Measurements from ENCODE around the gene ANXA4. TPM values are rescaled to one million over a fixed set of nuclear protein-coding genes. Genes with fewer than 3 reads are reported as not detected.
A peak's percentile ranks its signal among the peaks of the same experiment; 100 is the strongest.
"Not testable (repeated sequence)": the region's sequence is repeated elsewhere in the genome, so short reads cannot be mapped to it uniquely, and the experiment has no call there.

The ANXA4 gene
- total and polyA plus RNA-seq, 2 experiments from 2014 or later, result 107 to 231 TPM

DNA sequence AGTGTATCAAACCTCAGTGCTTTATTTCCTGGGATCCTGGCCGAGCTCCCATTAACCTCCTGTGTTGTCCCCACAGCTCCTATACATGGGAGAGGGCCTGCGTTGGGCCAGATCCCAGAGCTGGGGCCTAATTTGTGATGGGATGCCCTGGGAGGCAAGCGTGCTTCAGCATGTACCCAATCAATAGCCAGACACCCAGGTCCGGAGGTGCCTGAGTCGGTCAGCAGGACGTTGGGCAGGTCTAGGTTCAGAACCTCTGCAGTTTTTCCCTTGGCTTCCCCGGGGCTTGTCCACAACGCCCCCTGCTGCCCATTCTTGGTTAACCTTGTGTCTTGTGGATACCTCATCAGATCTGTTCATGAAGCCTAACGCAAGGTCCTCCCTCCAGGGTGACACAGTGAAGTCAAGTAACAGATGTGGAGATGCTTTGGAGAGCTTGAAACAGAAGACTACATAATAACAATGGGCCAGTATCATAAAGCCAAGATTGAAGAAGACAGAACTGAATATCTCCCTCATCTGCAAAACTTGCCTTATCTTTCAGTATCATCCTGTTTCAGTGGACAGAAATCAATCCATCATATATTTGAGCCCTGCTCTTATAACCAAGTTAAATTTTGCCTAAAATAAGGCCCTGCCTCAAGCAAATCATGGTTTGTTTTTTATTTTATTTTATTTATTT, 27.3 kb upstream of the ANXA4 start:
- not testable (repeated sequence) for H3K4me3 ChIP-seq; H3K27me3 ChIP-seq; H3K4me1 ChIP-seq (ENCODE audit: insufficient read depth); H3K27ac ChIP-seq; H4K20me1 ChIP-seq (ENCODE audit: insufficient read depth, poor library complexity, severe bottlenecking); H3K9me2 ChIP-seq (replicated peaks; ENCODE audit: insufficient read depth); H2AFZ ChIP-seq; H3K9me3 ChIP-seq (ENCODE audit: low read depth); H3K36me3 ChIP-seq (replicated peaks; ENCODE audit: insufficient read depth, low read depth); H3K79me2 ChIP-seq; H3K4me2 ChIP-seq
- WGBS (ENCODE audit: low lambda C conversion rate, missing lambda C conversion rate), result 33% methylated on average over 9 of the region's 9 CpGs
- TF ChIP-seq, protein P1, sequence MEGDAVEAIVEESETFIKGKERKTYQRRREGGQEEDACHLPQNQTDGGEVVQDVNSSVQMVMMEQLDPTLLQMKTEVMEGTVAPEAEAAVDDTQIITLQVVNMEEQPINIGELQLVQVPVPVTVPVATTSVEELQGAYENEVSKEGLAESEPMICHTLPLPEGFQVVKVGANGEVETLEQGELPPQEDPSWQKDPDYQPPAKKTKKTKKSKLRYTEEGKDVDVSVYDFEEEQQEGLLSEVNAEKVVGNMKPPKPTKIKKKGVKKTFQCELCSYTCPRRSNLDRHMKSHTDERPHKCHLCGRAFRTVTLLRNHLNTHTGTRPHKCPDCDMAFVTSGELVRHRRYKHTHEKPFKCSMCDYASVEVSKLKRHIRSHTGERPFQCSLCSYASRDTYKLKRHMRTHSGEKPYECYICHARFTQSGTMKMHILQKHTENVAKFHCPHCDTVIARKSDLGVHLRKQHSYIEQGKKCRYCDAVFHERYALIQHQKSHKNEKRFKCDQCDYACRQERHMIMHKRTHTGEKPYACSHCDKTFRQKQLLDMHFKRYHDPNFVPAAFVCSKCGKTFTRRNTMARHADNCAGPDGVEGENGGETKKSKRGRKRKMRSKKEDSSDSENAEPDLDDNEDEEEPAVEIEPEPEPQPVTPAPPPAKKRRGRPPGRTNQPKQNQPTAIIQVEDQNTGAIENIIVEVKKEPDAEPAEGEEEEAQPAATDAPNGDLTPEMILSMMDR (IDR thresholded peaks at IDR 0.05; ENCODE audit: poor library complexity), result peak; percentile 67
- DNase-seq (ENCODE audit: low spot score), result peak; percentile 88

DNA sequence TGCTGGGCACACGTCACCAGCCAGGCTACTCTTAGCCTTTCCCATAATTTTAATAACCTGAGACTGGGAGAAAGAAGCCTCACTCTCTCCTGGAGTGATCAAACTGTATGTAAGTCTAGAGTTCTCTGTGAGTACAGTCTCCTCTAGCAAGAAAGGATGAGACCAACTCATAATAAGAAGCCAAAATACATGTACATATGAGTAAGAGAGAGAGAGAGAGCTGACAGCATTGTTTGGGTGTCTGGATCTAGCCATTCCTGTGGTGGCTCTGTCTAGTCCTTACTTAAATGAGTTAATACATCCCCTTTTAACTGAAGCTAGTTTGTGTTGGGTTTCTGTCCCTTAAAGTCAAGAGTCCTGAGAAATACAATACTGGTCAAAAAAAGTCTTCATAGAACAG, 26.0 kb upstream of the ANXA4 start:
- Histone ChIP-seq H3K27ac (no peak overlapping the region), H3K4me2 (no peak overlapping the region), H3K4me1 (ENCODE audit: insufficient read depth) (no peaks in the 10 kb centered on the region), H3K9me2 (replicated peaks; ENCODE audit: insufficient read depth) (no peaks in the 10 kb centered on the region), H4K20me1 (ENCODE audit: insufficient read depth, poor library complexity, severe bottlenecking) (no peaks in the 10 kb centered on the region), H3K36me3 (replicated peaks; ENCODE audit: insufficient read depth, low read depth) (no peaks in the 10 kb centered on the region), H3K79me2 (no peaks in the 10 kb centered on the region), H3K9me3 (ENCODE audit: low read depth) (no peaks in the 10 kb centered on the region), H3K4me3 (no peak overlapping the region), H3K27me3 (no peaks in the 10 kb centered on the region), H2AFZ (no peak overlapping the region)
- DNase-seq (ENCODE audit: low spot score), result no peak
- TF ChIP-seq EZH2phosphoT487 (IDR thresholded peaks at IDR 0.05; ENCODE audit: low read depth, severe bottlenecking, unreplicated experiment), result no peak
- TF ChIP-seq EZH2 (IDR thresholded peaks at IDR 0.05; ENCODE audit: borderline replicate concordance), result no peak
- TF ChIP-seq, protein P1 (IDR thresholded peaks at IDR 0.05; ENCODE audit: poor library complexity), result no peak
- 79% methylated on average over 1 of the region's 1 CpG for WGBS (ENCODE audit: low lambda C conversion rate, missing lambda C conversion rate)

DNA sequence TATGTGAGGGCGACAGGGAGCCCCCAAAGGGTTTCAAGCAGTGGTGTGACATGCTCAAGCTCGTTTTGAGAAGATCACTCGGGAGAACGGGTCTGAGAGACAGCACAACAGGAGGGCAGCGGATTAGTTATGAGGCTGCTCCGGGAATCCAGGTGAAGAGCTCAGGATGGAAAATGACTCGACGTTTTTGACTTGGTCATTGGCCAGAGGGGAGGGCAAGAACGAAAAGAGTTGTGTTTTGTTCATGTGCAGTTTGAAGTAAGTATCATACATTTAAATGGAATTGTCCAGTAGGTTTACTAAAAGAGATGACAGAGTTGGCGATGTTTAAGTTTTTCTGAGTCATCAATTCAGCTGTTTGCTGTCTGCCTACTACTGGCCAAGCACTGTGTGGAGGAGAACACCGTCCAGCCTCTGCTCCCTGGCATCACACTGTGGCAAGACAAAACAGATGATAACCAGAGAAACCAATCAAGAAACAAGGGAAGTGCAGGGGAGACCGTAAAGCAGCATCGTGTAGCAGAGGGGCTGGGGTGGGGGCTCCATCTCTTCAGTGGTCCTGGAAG, 25.3 kb upstream of the ANXA4 start:
- no peaks in the 10 kb centered on the region for H3K9me2 ChIP-seq (replicated peaks; ENCODE audit: insufficient read depth)
- H3K4me1 ChIP-seq (ENCODE audit: insufficient read depth), result no peaks in the 10 kb centered on the region
- H3K4me3 ChIP-seq, result no peak overlapping the region
- no peaks in the 10 kb centered on the region for H3K9me3 ChIP-seq (ENCODE audit: low read depth)
- H3K79me2 ChIP-seq, result no peaks in the 10 kb centered on the region
- H2AFZ ChIP-seq, result no peak overlapping the region
- H4K20me1 ChIP-seq (ENCODE audit: insufficient read depth, poor library complexity, severe bottlenecking), result no peaks in the 10 kb centered on the region
- no peak for DNase-seq (ENCODE audit: low spot score)
- H3K27ac ChIP-seq, result no peak overlapping the region
- H3K27me3 ChIP-seq, result no peaks in the 10 kb centered on the region
- H3K36me3 ChIP-seq (replicated peaks; ENCODE audit: insufficient read depth, low read depth), result no peaks in the 10 kb centered on the region
- TF ChIP-seq, protein P1 (IDR thresholded peaks at IDR 0.05; ENCODE audit: poor library complexity), result no peak
- TF ChIP-seq EZH2phosphoT487 (IDR thresholded peaks at IDR 0.05; ENCODE audit: low read depth, severe bottlenecking, unreplicated experiment) (no peak), EZH2 (IDR thresholded peaks at IDR 0.05; ENCODE audit: borderline replicate concordance) (no peak)
- 73% methylated on average over 13 of the region's 13 CpGs for WGBS (ENCODE audit: low lambda C conversion rate, missing lambda C conversion rate)
- H3K4me2 ChIP-seq, result no peak overlapping the region
